Astrocyte (in vitro differentiated cells and primary cell): ENCODE data around the gene EFCAB10.

Experiments used
- EZH2 ChIP-seq: IDR thresholded peaks from 2 replicates; pipeline ENCODE4 v1.6.1; 2012; ENCODE audit warnings: mild to moderate bottlenecking, low read length, inconsistent platforms; ENCODE audit not compliant: insufficient read depth
- TF ChIP-seq, protein P1 (sequence below): IDR thresholded peaks from 2 replicates; pipeline ENCODE4 v1.5.1; 2011; ENCODE audit warnings: low read depth, mild to moderate bottlenecking, inconsistent platforms, low read length, moderate library complexity; ENCODE audit not compliant: insufficient read depth

DNA sequence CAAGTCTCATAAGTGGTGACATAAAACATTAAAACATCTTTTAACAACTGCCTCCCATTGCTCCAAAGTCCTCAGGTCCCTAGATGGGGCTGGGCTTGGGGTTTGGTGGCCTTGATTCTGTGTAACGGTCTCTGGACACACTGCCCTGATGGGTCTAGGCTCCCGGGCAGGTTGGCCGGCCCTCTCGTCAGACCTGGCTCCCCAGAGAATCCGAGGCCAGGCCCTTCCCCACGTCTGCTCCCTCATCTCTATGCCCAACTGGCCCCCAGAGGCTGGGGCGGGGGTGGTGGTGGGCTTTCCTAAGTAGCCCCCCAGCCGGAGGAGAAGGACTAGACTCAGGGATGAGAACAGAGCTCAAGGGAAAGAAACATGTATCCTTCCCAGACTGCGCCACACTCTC lies 31.5 kb upstream of the EFCAB10 start:
- TF ChIP-seq, protein P1, sequence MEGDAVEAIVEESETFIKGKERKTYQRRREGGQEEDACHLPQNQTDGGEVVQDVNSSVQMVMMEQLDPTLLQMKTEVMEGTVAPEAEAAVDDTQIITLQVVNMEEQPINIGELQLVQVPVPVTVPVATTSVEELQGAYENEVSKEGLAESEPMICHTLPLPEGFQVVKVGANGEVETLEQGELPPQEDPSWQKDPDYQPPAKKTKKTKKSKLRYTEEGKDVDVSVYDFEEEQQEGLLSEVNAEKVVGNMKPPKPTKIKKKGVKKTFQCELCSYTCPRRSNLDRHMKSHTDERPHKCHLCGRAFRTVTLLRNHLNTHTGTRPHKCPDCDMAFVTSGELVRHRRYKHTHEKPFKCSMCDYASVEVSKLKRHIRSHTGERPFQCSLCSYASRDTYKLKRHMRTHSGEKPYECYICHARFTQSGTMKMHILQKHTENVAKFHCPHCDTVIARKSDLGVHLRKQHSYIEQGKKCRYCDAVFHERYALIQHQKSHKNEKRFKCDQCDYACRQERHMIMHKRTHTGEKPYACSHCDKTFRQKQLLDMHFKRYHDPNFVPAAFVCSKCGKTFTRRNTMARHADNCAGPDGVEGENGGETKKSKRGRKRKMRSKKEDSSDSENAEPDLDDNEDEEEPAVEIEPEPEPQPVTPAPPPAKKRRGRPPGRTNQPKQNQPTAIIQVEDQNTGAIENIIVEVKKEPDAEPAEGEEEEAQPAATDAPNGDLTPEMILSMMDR, result no peak
- TF ChIP-seq EZH2, result no peak
